A673 (cell line): ENCODE measurements around the gene ATP2B3. TPM values are rescaled to one million over a fixed set of nuclear protein-coding genes. Genes with fewer than 3 reads are reported as not detected.

Source experiments
- BruUV-seq: library from RNA; stranded (reverse); fragments of 400-500 nt; replicated peaks from 2 replicates; lab custom pipeline; 2021; lab: Mats Ljungman, UMichigan
- CTCF ChIA-PET: fragments of 300-600 bp; sonication (Branson Sonifier 250); formaldehyde crosslinking; loops from one replicate; lab custom pipeline; 2022; ENCODE audit warnings: antibody characterized with exemption; lab: Charles Lee
- POLR2A ChIA-PET: fragments of 300-600 bp; sonication (Branson Sonifier 250); formaldehyde crosslinking; loops from one replicate; lab custom pipeline; 2022; ENCODE audit warnings: antibody characterized with exemption; ENCODE audit not compliant: low non-redundant PET; lab: Charles Lee
- DNase-seq: peaks from one replicate; pipeline ENCODE4 v3.0.0-alpha.2; 2015; ENCODE audit warnings: low spot score
- H3K27ac ChIP-seq: fragments of 200-600 bp; sonication (generic); 2 replicates; pipeline ENCODE4 v1.5.1; 2016; ENCODE audit warnings: mixed run types, low read depth, mild to moderate bottlenecking, mixed read lengths, antibody characterized with exemption, low read length; ENCODE audit not compliant: poor library complexity, severe bottlenecking
- H3K27me3 ChIP-seq: fragments of 200-600 bp; sonication (generic); replicated peaks from 2 replicates; pipeline ENCODE4 v1.6.1; 2017; ENCODE audit warnings: mixed run types, low read depth, mild to moderate bottlenecking, mixed read lengths, antibody characterized with exemption, low read length; ENCODE audit not compliant: insufficient read depth, poor library complexity
- H3K36me3 ChIP-seq: fragments of 200-600 bp; sonication (generic); 2 replicates; pipeline ENCODE4 v1.6.1; 2016; ENCODE audit warnings: mixed run types, mild to moderate bottlenecking, mixed read lengths, antibody characterized with exemption, low read length; ENCODE audit not compliant: insufficient read depth, poor library complexity, severe bottlenecking
- H3K4me1 ChIP-seq: fragments of 200-600 bp; sonication (generic); 2 replicates; pipeline ENCODE4 v1.6.1; 2017; ENCODE audit warnings: mixed run types, mild to moderate bottlenecking, mixed read lengths, antibody characterized with exemption, low read length; ENCODE audit not compliant: insufficient read depth, poor library complexity, severe bottlenecking
- H3K4me3 ChIP-seq: fragments of 200-600 bp; sonication (generic); 2 replicates; pipeline ENCODE4 v1.5.1; 2016; ENCODE audit warnings: low read depth, mixed run types, mild to moderate bottlenecking, mixed read lengths, low read length; ENCODE audit not compliant: poor library complexity, severe bottlenecking
- H3K9me3 ChIP-seq: fragments of 200-600 bp; sonication (generic); 2 replicates; pipeline ENCODE4 v1.6.1; 2016; ENCODE audit warnings: mixed run types, low read depth, mild to moderate bottlenecking, mixed read lengths, antibody characterized with exemption, low read length; ENCODE audit not compliant: poor library complexity, severe bottlenecking
- CTCF ChIP-seq: fragments of 300-800, 200-600 bp; sonication (generic); conservative IDR thresholded peaks from 2 replicates; pipeline ENCODE4 v1.5.1; 2017; ENCODE audit warnings: low read depth, mild to moderate bottlenecking, antibody characterized with exemption, low read length, moderate library complexity, mixed read lengths
- EZH2 ChIP-seq: fragments of 200-600 bp; sonication (generic); IDR thresholded peaks from 2 replicates; pipeline ENCODE4 v1.6.1; 2017; ENCODE audit warnings: borderline replicate concordance, low read depth, mild to moderate bottlenecking, mixed read lengths, antibody characterized with exemption, low read length; ENCODE audit not compliant: poor library complexity, severe bottlenecking
- intact Hi-C: fragments of 100-400 bp; cut with micrococcal nuclease; formaldehyde crosslinking; loops from one replicate; pipeline ENCODE4 v1.10.0; 2022; ENCODE audit not compliant: unreplicated experiment
- total RNA-seq: library from RNA; stranded (reverse); gene quantifications from 2 replicates; pipeline ENCODE4 v1.2.3, GENCODE V29; 2021

The ATP2B3 gene
- total RNA-seq, 1 experiment from 2014 or later: 0.11 TPM

GRCh38 chrX:153565996-153566580 lies 48.6 kb downstream of the ATP2B3 start:
- CTCF ChIA-PET: interaction anchor here (1.4 kb wide), 1 partner anchor 78 kb away, joined by 4 read pairs; no protein-coding TSS in a partner anchor
- Histone ChIP-seq H3K27ac (no peak overlapping the region), H3K9me3 (no peaks in the 10 kb centered on the region), H3K36me3 (no peaks in the 10 kb centered on the region), H3K4me1 (no peaks in the 10 kb centered on the region), H3K27me3 (no peaks in the 10 kb centered on the region), H3K4me3 (no peak overlapping the region)
- DNase-seq: no peak
- TF ChIP-seq EZH2 (no peak), CTCF (no peak)
- intact Hi-C loops: no loop called here
- POLR2A ChIA-PET: no interaction called here
- BruUV-seq: no TSS peak

GRCh38 chrX:153568451-153569011 lies 51.1 kb downstream of the ATP2B3 start:
- no peaks in the 10 kb centered on the region for H3K36me3 ChIP-seq
- H3K4me3 ChIP-seq: no peak overlapping the region
- POLR2A ChIA-PET: no interaction called here
- no peak overlapping the region for H3K27ac ChIP-seq
- CTCF ChIA-PET: no interaction called here
- no peaks in the 10 kb centered on the region for H3K9me3 ChIP-seq
- no peak for DNase-seq
- H3K27me3 ChIP-seq: no peaks in the 10 kb centered on the region
- BruUV-seq: no TSS peak
- TF ChIP-seq CTCF (no peak), EZH2 (no peak)
- intact Hi-C loops: no loop called here
- H3K4me1 ChIP-seq: no peaks in the 10 kb centered on the region

GRCh38 chrX:153569475-153569874 lies 52.0 kb downstream of the ATP2B3 start:
- TF ChIP-seq CTCF: no peak
- TF ChIP-seq EZH2: no peak
- Histone ChIP-seq H3K27me3 (no peaks in the 10 kb centered on the region), H3K9me3 (no peaks in the 10 kb centered on the region), H3K4me3 (no peak overlapping the region), H3K4me1 (no peaks in the 10 kb centered on the region), H3K36me3 (no peaks in the 10 kb centered on the region), H3K27ac (no peak overlapping the region)
- ChIA-PET POLR2A (no interaction called here), CTCF (no interaction called here)
- intact Hi-C loops: no loop called here
- BruUV-seq: no TSS peak
- no peak for DNase-seq
